ENCODE data around the gene NABP2.
"Not testable (repeated sequence)": the region's sequence is repeated elsewhere in the genome, so short reads cannot be mapped to it uniquely, and the experiment has no call there.

GRCh38 chr12:56272468-56272867, 48.3 kb downstream of the NABP2 start:
- TF ChIP-seq CTCF, EP300, POLR2A (IDR thresholded peaks at IDR 0.05): not testable (repeated sequence)

All from ovary (tissue), 3 donors.